WERI-Rb-1 (cell line): ENCODE results near the gene FAM149B1.

ENCODE experiments used
- DNase-seq: peaks from one replicate; pipeline ENCODE4 v3.0.0-alpha.2; 2020
- H3K27ac ChIP-seq: fragments of 250-450 bp; sonication (Bioruptor Pico); 2 replicates; pipeline ENCODE4 v1.5.1; 2020; ENCODE audit warnings: mild to moderate bottlenecking, moderate library complexity
- H3K27me3 ChIP-seq: fragments of 250-450 bp; sonication (Bioruptor Pico); 2 replicates; pipeline ENCODE4 v1.5.1; 2021; ENCODE audit warnings: mild to moderate bottlenecking, low read depth, moderate library complexity; ENCODE audit not compliant: insufficient read depth, severe bottlenecking
- H3K36me3 ChIP-seq: fragments of 250-450 bp; sonication (Bioruptor Pico); 2 replicates; pipeline ENCODE4 v1.5.1; 2020; ENCODE audit warnings: mild to moderate bottlenecking, moderate library complexity
- H3K4me3 ChIP-seq: 2 replicates; pipeline ENCODE4 v1.5.1; 2011; ENCODE audit warnings: low read depth, mild to moderate bottlenecking, control low read depth, low read length
- H3K9me3 ChIP-seq: fragments of 250-450 bp; sonication (Bioruptor Pico); 2 replicates; pipeline ENCODE4 v1.5.1; 2021; ENCODE audit warnings: mild to moderate bottlenecking, moderate library complexity; ENCODE audit not compliant: severe bottlenecking
- CTCF ChIP-seq: IDR thresholded peaks from 2 replicates; pipeline ENCODE4 v1.5.1; 2011; ENCODE audit warnings: low read depth, mild to moderate bottlenecking, control low read depth, inconsistent platforms, low read length

The FAM149B1 gene

GRCh38 chr10:73239908-73240307, 72.0 kb downstream of the FAM149B1 start:
- peaks cover 82% of the 10 kb centered on the region for H3K36me3 ChIP-seq
- no peaks in the 10 kb centered on the region for H3K27me3 ChIP-seq
- DNase-seq = no peak
- H3K27ac ChIP-seq = no peak overlapping the region
- no peak overlapping the region for H3K4me3 ChIP-seq
- TF ChIP-seq CTCF = no peak
- H3K9me3 ChIP-seq = no peaks in the 10 kb centered on the region

- TF ChIP-seq CTCF = no peak
- no peak overlapping the region; the same call in 1 of the 2 replicates for H3K4me3 ChIP-seq
- DNase-seq = no peak
- H3K9me3 ChIP-seq = no peaks in the 10 kb centered on the region
- peaks cover 84% of the 10 kb centered on the region for H3K36me3 ChIP-seq
- no peaks in the 10 kb centered on the region for H3K27me3 ChIP-seq
- H3K27ac ChIP-seq = no peak overlapping the region
Measured at GRCh38 chr10:73244866-73245477, 77.1 kb downstream of the FAM149B1 start.

GRCh38 chr10:73246322-73246645, 78.4 kb downstream of the FAM149B1 start:
- TF ChIP-seq CTCF = no peak
- peak overlapping the region; percentile 98 for H3K27ac ChIP-seq
- H3K9me3 ChIP-seq = no peaks in the 10 kb centered on the region
- no peaks in the 10 kb centered on the region for H3K27me3 ChIP-seq
- H3K36me3 ChIP-seq = peaks cover 81% of the 10 kb centered on the region
- DNase-seq = no peak
- H3K4me3 ChIP-seq = peak overlapping the region; percentile 86

- TF ChIP-seq CTCF = 0 out of 2 replicates have a peak, but pooled peaks have one; percentile 16
- H3K27me3 ChIP-seq = no peaks in the 10 kb centered on the region
- H3K4me3 ChIP-seq = peak within 1 kb of the TSS; percentile 86
- H3K9me3 ChIP-seq = no peaks in the 10 kb centered on the region
- peak; percentile 97 for DNase-seq
- H3K36me3 ChIP-seq = peaks cover 79% of the 10 kb centered on the region
- H3K27ac ChIP-seq = peak within 1 kb of the TSS; percentile 98
Measured at GRCh38 chr10:73246646-73247508, 79.0 kb downstream of the FAM149B1 start, which contains the start of gene DNAJC9. Gene DNAJC9 (minus strand): TSS chr10:73247255. CDS start chr10:73247189, 66 bp downstream.

GRCh38 chr10:73247509-73248258, 79.8 kb downstream of the FAM149B1 start:
- H3K9me3 ChIP-seq = no peaks in the 10 kb centered on the region
- no peak for DNase-seq
- peak overlapping the region; percentile 86 for H3K4me3 ChIP-seq
- peak overlapping the region; percentile 98 for H3K27ac ChIP-seq
- no peaks in the 10 kb centered on the region for H3K27me3 ChIP-seq
- H3K36me3 ChIP-seq = peaks cover 78% of the 10 kb centered on the region
- TF ChIP-seq CTCF = no peak
